Measurements from ENCODE around the gene MBOAT2.

DNA sequence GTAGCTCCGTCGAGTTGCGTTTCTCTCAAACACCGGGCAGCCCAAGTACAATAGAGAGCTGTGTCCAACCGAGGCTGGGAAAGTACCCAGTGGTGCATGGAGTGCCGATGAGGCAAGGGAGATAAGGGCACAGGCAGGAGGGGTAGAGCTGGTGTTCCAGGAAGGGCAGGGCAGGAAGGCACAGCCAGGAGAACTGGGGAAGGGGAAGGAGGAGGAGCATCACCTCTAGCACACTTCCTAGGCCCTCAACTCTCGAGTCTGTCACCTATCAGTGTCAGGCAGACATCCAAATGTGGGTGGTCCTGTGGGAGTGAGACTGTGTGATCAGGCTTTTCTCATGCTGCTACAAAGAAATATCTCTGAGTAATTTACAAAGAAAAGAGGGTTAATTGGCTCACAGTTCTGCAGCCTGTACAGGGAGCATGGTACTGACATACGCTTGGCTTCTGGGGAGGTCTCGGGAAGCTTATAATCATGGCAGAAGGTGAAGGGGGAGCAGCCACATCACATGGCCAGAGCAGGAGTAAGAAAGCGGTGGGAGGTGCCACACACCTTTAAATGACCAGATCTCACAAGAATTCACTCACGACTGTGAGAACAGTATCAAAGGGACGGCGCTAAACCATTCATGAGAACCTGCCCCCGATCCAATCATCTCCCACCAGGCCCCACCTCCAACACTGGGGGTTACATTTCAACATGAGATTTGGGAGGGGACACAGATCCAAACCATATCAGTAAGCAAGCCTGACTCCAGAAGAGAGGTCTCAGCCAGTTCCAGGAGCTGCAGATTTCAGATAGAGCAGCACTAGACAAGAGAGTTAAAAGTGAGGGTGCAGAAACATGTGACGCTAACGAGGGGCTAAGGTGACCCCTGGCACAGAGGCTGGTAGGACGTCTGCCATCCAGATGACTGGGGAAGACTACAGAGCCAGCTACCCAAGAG, 75.7 kb downstream of the MBOAT2 start:
- TF ChIP-seq, protein P1, sequence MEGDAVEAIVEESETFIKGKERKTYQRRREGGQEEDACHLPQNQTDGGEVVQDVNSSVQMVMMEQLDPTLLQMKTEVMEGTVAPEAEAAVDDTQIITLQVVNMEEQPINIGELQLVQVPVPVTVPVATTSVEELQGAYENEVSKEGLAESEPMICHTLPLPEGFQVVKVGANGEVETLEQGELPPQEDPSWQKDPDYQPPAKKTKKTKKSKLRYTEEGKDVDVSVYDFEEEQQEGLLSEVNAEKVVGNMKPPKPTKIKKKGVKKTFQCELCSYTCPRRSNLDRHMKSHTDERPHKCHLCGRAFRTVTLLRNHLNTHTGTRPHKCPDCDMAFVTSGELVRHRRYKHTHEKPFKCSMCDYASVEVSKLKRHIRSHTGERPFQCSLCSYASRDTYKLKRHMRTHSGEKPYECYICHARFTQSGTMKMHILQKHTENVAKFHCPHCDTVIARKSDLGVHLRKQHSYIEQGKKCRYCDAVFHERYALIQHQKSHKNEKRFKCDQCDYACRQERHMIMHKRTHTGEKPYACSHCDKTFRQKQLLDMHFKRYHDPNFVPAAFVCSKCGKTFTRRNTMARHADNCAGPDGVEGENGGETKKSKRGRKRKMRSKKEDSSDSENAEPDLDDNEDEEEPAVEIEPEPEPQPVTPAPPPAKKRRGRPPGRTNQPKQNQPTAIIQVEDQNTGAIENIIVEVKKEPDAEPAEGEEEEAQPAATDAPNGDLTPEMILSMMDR (conservative IDR thresholded peaks at IDR 0.05; ENCODE audit: low read depth in 2 of 2), result no peak
- TF ChIP-seq, protein P2, sequence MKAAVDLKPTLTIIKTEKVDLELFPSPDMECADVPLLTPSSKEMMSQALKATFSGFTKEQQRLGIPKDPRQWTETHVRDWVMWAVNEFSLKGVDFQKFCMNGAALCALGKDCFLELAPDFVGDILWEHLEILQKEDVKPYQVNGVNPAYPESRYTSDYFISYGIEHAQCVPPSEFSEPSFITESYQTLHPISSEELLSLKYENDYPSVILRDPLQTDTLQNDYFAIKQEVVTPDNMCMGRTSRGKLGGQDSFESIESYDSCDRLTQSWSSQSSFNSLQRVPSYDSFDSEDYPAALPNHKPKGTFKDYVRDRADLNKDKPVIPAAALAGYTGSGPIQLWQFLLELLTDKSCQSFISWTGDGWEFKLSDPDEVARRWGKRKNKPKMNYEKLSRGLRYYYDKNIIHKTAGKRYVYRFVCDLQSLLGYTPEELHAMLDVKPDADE (IDR thresholded peaks at IDR 0.05), result no peak
- TF ChIP-seq EZH2 (IDR thresholded peaks at IDR 0.05; ENCODE audit: low read depth, unreplicated experiment) (no peak), CREB1 (CRISPR knock-in tag; IDR thresholded peaks at IDR 0.05; ENCODE audit: low read depth) (no peak), POLR2AphosphoS5 (IDR thresholded peaks at IDR 0.05; ENCODE audit: low read depth) (no peak), JUNB (IDR thresholded peaks at IDR 0.05; ENCODE audit: unreplicated experiment) (no peak), EZH2phosphoT487 (IDR thresholded peaks at IDR 0.05; ENCODE audit: unreplicated experiment) (no peak)
- TF ChIP-seq, protein P3, sequence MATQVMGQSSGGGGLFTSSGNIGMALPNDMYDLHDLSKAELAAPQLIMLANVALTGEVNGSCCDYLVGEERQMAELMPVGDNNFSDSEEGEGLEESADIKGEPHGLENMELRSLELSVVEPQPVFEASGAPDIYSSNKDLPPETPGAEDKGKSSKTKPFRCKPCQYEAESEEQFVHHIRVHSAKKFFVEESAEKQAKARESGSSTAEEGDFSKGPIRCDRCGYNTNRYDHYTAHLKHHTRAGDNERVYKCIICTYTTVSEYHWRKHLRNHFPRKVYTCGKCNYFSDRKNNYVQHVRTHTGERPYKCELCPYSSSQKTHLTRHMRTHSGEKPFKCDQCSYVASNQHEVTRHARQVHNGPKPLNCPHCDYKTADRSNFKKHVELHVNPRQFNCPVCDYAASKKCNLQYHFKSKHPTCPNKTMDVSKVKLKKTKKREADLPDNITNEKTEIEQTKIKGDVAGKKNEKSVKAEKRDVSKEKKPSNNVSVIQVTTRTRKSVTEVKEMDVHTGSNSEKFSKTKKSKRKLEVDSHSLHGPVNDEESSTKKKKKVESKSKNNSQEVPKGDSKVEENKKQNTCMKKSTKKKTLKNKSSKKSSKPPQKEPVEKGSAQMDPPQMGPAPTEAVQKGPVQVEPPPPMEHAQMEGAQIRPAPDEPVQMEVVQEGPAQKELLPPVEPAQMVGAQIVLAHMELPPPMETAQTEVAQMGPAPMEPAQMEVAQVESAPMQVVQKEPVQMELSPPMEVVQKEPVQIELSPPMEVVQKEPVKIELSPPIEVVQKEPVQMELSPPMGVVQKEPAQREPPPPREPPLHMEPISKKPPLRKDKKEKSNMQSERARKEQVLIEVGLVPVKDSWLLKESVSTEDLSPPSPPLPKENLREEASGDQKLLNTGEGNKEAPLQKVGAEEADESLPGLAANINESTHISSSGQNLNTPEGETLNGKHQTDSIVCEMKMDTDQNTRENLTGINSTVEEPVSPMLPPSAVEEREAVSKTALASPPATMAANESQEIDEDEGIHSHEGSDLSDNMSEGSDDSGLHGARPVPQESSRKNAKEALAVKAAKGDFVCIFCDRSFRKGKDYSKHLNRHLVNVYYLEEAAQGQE (IDR thresholded peaks at IDR 0.05; ENCODE audit: unreplicated experiment), result no peak
- TF ChIP-seq, protein P4, sequence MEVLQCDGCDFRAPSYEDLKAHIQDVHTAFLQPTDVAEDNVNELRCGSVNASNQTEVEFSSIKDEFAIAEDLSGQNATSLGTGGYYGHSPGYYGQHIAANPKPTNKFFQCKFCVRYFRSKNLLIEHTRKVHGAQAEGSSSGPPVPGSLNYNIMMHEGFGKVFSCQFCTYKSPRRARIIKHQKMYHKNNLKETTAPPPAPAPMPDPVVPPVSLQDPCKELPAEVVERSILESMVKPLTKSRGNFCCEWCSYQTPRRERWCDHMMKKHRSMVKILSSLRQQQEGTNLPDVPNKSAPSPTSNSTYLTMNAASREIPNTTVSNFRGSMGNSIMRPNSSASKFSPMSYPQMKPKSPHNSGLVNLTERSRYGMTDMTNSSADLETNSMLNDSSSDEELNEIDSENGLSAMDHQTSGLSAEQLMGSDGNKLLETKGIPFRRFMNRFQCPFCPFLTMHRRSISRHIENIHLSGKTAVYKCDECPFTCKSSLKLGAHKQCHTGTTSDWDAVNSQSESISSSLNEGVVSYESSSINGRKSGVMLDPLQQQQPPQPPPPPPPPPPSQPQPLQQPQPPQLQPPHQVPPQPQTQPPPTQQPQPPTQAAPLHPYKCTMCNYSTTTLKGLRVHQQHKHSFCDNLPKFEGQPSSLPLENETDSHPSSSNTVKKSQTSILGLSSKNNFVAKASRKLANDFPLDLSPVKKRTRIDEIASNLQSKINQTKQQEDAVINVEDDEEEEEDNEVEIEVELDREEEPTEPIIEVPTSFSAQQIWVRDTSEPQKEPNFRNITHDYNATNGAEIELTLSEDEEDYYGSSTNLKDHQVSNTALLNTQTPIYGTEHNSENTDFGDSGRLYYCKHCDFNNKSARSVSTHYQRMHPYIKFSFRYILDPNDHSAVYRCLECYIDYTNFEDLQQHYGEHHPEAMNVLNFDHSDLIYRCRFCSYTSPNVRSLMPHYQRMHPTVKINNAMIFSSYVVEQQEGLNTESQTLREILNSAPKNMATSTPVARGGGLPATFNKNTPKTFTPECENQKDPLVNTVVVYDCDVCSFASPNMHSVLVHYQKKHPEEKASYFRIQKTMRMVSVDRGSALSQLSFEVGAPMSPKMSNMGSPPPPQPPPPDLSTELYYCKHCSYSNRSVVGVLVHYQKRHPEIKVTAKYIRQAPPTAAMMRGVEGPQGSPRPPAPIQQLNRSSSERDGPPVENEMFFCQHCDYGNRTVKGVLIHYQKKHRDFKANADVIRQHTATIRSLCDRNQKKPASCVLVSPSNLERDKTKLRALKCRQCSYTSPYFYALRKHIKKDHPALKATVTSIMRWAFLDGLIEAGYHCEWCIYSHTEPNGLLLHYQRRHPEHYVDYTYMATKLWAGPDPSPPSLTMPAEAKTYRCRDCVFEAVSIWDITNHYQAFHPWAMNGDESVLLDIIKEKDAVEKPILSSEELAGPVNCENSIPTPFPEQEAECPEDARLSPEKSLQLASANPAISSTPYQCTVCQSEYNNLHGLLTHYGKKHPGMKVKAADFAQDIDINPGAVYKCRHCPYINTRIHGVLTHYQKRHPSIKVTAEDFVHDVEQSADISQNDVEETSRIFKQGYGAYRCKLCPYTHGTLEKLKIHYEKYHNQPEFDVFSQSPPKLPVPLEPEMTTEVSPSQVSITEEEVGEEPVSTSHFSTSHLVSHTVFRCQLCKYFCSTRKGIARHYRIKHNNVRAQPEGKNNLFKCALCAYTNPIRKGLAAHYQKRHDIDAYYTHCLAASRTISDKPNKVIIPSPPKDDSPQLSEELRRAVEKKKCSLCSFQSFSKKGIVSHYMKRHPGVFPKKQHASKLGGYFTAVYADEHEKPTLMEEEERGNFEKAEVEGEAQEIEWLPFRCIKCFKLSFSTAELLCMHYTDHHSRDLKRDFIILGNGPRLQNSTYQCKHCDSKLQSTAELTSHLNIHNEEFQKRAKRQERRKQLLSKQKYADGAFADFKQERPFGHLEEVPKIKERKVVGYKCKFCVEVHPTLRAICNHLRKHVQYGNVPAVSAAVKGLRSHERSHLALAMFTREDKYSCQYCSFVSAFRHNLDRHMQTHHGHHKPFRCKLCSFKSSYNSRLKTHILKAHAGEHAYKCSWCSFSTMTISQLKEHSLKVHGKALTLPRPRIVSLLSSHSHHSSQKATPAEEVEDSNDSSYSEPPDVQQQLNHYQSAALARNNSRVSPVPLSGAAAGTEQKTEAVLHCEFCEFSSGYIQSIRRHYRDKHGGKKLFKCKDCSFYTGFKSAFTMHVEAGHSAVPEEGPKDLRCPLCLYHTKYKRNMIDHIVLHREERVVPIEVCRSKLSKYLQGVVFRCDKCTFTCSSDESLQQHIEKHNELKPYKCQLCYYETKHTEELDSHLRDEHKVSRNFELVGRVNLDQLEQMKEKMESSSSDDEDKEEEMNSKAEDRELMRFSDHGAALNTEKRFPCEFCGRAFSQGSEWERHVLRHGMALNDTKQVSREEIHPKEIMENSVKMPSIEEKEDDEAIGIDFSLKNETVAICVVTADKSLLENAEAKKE (CRISPR knock-in tag; IDR thresholded peaks at IDR 0.05), result no peak

Measured in GM23338 (cell line).